Bronchial smooth muscle cell (primary cell): ENCODE measurements around the gene AIM2. TPM values are rescaled to one million over a fixed set of nuclear protein-coding genes. Genes with fewer than 3 reads are reported as not detected.

Source experiments
- total RNA-seq: library from RNA; depleted of rRNA; stranded (reverse); fragments of >200 nt; gene quantifications from 2 replicates; pipeline ENCODE4 v1.2.1, GENCODE V29; 2014

The AIM2 gene
- total RNA-seq = not detected in 2 replicates

GRCh38 chr1:159076438-159077119, at the start of gene AIM2:
Gene AIM2, minus strand, starts transcription at chr1:159076766. Its CDS starts 3,267 bp downstream, at chr1:159073499.

Other genes starting within 250 kb of the AIM2 start
- gene MNDA, start 245.4 kb downstream of the AIM2 start, total RNA-seq = not detected in 2 replicates
- not detected in 2 replicates for gene PYHIN1, start 145.2 kb downstream of the AIM2 start, total RNA-seq
- gene IFI16, start 66.9 kb downstream of the AIM2 start, total RNA-seq = 59.8 and 86.8 TPM in 2 replicates
- under 0.01 TPM in 1 of 2 replicates, not detected in the other for gene CADM3, start 94.8 kb upstream of the AIM2 start, total RNA-seq
- not detected in 2 replicates for gene ACKR1, start 128.1 kb upstream of the AIM2 start, total RNA-seq
- gene FCER1A, start 225.6 kb upstream of the AIM2 start, total RNA-seq = not detected in 2 replicates